ENCODE measurements around the gene JMJD8. TPM values are rescaled to one million over a fixed set of nuclear protein-coding genes. Genes with fewer than 3 reads are reported as not detected.

The JMJD8 gene
- total RNA-seq, 1 donor from 2014 or later: 158 TPM

- no peak for DNase-seq (ENCODE audit: low spot score in 2 of 2)
- Histone ChIP-seq H3K4me3 (no peak overlapping the region), H3K27me3 (no peaks in the 10 kb centered on the region), H3K9me3 (no peaks in the 10 kb centered on the region), H3K4me1 (peaks cover 15 to 28% of the 10 kb centered on the region in 2 donors), H3K27ac (no peak overlapping the region), H3K36me3 (peaks cover 18 to 20% of the 10 kb centered on the region in 2 donors)
- intact Hi-C loops (cut with DNase I): no loop called here
- TF ChIP-seq CTCF (IDR thresholded peaks at IDR 0.05): no peak
These were observed 5.8 kb downstream of the JMJD8 start for GRCh38 chr16:678209-678857.

GRCh38 chr16:677316-678190 lies 6.6 kb downstream of the JMJD8 start:
- Histone ChIP-seq H3K27me3 (no peaks in the 10 kb centered on the region), H3K4me3 (no peak overlapping the region), H3K4me1 (peaks cover 14 to 25% of the 10 kb centered on the region in 2 donors), H3K27ac (no peak overlapping the region), H3K9me3 (no peaks in the 10 kb centered on the region), H3K36me3 (peaks cover 23 to 25% of the 10 kb centered on the region in 2 donors)
- TF ChIP-seq CTCF (IDR thresholded peaks at IDR 0.05): no peak
- intact Hi-C loops (cut with DNase I): no loop called here
- DNase-seq (ENCODE audit: low spot score in 2 of 2): no peak

- Histone ChIP-seq H3K27ac (no peak overlapping the region), H3K9me3 (no peaks in the 10 kb centered on the region), H3K4me1 (peaks cover 14 to 20% of the 10 kb centered on the region in 2 donors), H3K36me3 (peaks cover 23 to 25% of the 10 kb centered on the region in 2 donors), H3K4me3 (no peak overlapping the region), H3K27me3 (no peaks in the 10 kb centered on the region)
- intact Hi-C loops (cut with DNase I): no loop called here
- DNase-seq (ENCODE audit: low spot score in 2 of 2): no peak
- TF ChIP-seq CTCF (IDR thresholded peaks at IDR 0.05): no peak
These were observed 7.2 kb downstream of the JMJD8 start for GRCh38 chr16:676913-677312.

- H3K27me3 ChIP-seq: no peaks in the 10 kb centered on the region
- H3K9me3 ChIP-seq: no peaks in the 10 kb centered on the region
- intact Hi-C loops (cut with DNase I): no loop called here
- H3K4me3 ChIP-seq: no peak overlapping the region
- peaks cover 11 to 16% of the 10 kb centered on the region in 2 donors for H3K4me1 ChIP-seq
- no peak for TF ChIP-seq CTCF (IDR thresholded peaks at IDR 0.05)
- peaks cover 23 to 25% of the 10 kb centered on the region in 2 donors for H3K36me3 ChIP-seq
- DNase-seq (ENCODE audit: low spot score in 2 of 2): no peak
- no peak overlapping the region for H3K27ac ChIP-seq
These were observed 7.6 kb downstream of the JMJD8 start for GRCh38 chr16:676565-676902.

- H3K36me3 ChIP-seq: peaks cover 28% of the 10 kb centered on the region in 2 donors
- intact Hi-C loops (cut with DNase I): no loop called here
- no peaks in the 10 kb centered on the region for H3K27me3 ChIP-seq
- H3K9me3 ChIP-seq: no peaks in the 10 kb centered on the region
- no peak for TF ChIP-seq CTCF (IDR thresholded peaks at IDR 0.05)
- no peak overlapping the region for H3K27ac ChIP-seq
- no peak for DNase-seq (ENCODE audit: low spot score in 2 of 2)
- peak overlapping the region; percentile 48 to 56 for H3K4me3 ChIP-seq
- peaks cover 6 to 11% of the 10 kb centered on the region in 2 donors for H3K4me1 ChIP-seq
These were observed 8.1 kb downstream of the JMJD8 start for GRCh38 chr16:675884-676564.
